ENCODE results near the gene CUBN.

Gene CUBN

DNA sequence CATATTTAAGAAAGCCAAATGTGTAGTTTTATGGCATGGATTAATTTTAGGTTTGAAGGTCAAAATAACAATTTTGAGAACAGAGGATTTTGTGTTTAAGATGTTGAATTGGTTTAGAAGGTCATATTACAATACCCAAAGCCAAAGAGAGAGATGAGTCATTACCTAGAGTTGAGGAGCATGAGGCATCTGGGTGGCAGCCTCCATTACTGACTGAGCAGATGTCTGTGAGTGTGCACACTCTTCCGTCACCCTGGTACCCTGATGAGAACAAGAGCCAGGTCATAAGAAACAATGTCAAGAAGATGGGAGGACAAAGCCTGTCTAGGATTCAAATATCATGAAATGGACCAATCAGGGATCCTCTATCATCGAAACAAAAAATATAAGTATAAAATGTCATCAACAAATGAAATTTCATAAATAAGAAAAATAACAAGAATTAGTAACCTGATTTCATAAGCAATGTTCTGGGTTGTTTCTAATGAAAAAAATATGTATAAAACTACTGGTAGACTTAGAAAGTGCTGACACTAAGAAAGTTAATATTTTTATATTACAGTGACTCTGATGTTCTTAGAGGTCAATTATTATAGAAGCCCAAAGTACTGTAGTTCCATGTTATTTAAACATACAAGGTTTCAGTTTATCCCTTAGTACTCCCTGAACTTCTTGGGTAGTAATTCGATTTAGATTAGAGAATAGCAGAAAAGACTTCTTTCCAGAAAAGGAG is 20.0 kb downstream of the CUBN start:
- H2AFZ ChIP-seq (ENCODE audit: low read length, unreplicated experiment): peak overlapping the region; percentile 69

DNA sequence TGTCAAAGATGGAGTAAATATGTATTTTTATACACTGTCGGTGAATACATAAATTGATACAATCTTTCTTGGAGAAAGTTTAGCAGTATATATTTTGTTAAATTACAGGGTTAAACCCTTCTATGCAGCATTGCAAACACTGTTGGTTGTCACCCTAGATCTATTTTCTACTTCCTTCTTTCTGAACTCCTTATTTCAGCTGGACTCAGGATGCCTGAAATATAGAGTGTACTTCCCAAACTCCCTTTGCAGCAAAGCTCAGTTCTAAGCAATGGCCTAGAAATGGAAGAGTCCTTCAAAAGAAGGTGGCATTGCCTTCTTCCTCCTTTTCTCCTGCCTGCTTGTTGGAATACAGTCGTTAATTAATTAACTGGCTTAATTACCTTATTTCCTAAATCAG is 20.6 kb downstream of the CUBN start:
- Histone ChIP-seq H3K27me3 (ENCODE audit: insufficient read depth, low read length) (no peaks in the 10 kb centered on the region), H3K4me3 (ENCODE audit: low read depth, low read length) (peak overlapping the region; percentile 34; the same call in 1 of the 2 replicates), H3K4me1 (ENCODE audit: control insufficient read depth, insufficient read depth, low read length, unreplicated experiment) (peaks cover 8% of the 10 kb centered on the region), H2AFZ (ENCODE audit: low read length, unreplicated experiment) (peak overlapping the region; percentile 69), H3K27ac (ENCODE audit: low read depth, low read length) (peak overlapping the region; percentile 32; the same call in 1 of the 2 replicates), H3K36me3 (ENCODE audit: insufficient read depth, low read length) (no peaks in the 10 kb centered on the region), H3K79me2 (ENCODE audit: control insufficient read depth, insufficient read depth, low read length, unreplicated experiment) (no peaks in the 10 kb centered on the region)

More for the DNA sequence above, 20.0 kb downstream of the CUBN start:
- Histone ChIP-seq H3K4me3 (ENCODE audit: low read depth, low read length) (peak overlapping the region; percentile 34; the same call in 1 of the 2 replicates), H3K36me3 (ENCODE audit: insufficient read depth, low read length) (no peaks in the 10 kb centered on the region), H3K4me1 (ENCODE audit: control insufficient read depth, insufficient read depth, low read length, unreplicated experiment) (peaks cover 8% of the 10 kb centered on the region), H3K27ac (ENCODE audit: low read depth, low read length) (peak overlapping the region; percentile 32; the same call in 1 of the 2 replicates), H3K79me2 (ENCODE audit: control insufficient read depth, insufficient read depth, low read length, unreplicated experiment) (no peaks in the 10 kb centered on the region), H3K27me3 (ENCODE audit: insufficient read depth, low read length) (no peaks in the 10 kb centered on the region)

DNA sequence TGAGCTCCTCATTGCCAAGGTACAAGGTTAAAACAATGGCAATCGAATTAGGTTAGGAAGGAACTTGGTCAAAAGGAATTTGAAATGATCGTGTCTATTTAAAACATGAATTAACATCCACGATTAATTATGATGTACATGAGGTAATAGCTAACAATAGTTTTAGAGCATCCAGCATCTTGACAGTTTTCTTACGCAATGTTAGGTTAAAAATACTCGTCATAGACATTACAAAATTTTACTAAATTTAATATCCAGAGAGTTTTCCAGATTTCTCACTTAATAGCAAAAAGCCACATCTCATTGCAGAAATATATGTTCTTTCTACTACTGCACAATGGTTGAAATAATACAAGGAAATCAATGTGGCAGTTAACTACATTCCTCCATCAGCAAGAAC is 22.6 kb downstream of the CUBN start:
- H3K4me1 ChIP-seq (ENCODE audit: control insufficient read depth, insufficient read depth, low read length, unreplicated experiment): peaks cover 8% of the 10 kb centered on the region
- no peaks in the 10 kb centered on the region for H3K27me3 ChIP-seq (ENCODE audit: insufficient read depth, low read length)
- no peak overlapping the region for H3K4me3 ChIP-seq (ENCODE audit: low read depth, low read length)
- H3K79me2 ChIP-seq (ENCODE audit: control insufficient read depth, insufficient read depth, low read length, unreplicated experiment): no peaks in the 10 kb centered on the region
- no peak overlapping the region for H3K27ac ChIP-seq (ENCODE audit: low read depth, low read length)
- H3K36me3 ChIP-seq (ENCODE audit: insufficient read depth, low read length): no peaks in the 10 kb centered on the region
- no peak overlapping the region for H2AFZ ChIP-seq (ENCODE audit: low read length, unreplicated experiment)

DNA sequence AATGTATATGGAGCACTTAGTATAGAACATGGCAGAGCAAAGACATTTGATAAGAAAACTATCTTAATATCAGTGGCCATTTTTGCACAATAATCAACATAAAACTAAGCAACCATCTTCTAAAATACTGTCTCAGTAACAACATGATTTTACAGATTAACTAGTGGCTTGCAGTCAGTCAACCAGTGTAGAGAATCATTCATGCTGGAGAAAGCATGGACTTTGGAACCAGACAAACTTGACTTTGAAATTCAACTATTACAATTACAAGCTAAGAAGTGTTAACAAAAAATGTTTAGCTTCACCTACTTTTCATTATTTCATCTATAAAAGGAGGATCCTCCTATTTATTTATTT is 27.7 kb downstream of the CUBN start:
- no peaks in the 10 kb centered on the region for H3K36me3 ChIP-seq (ENCODE audit: insufficient read depth, low read length)
- no peak overlapping the region for H3K4me3 ChIP-seq (ENCODE audit: low read depth, low read length)
- H3K79me2 ChIP-seq (ENCODE audit: control insufficient read depth, insufficient read depth, low read length, unreplicated experiment): no peaks in the 10 kb centered on the region
- no peaks in the 10 kb centered on the region for H3K27me3 ChIP-seq (ENCODE audit: insufficient read depth, low read length)
- H3K4me1 ChIP-seq (ENCODE audit: control insufficient read depth, insufficient read depth, low read length, unreplicated experiment): no peaks in the 10 kb centered on the region
- no peak overlapping the region for H2AFZ ChIP-seq (ENCODE audit: low read length, unreplicated experiment)
- no peak overlapping the region for H3K27ac ChIP-seq (ENCODE audit: low read depth, low read length)

DNA sequence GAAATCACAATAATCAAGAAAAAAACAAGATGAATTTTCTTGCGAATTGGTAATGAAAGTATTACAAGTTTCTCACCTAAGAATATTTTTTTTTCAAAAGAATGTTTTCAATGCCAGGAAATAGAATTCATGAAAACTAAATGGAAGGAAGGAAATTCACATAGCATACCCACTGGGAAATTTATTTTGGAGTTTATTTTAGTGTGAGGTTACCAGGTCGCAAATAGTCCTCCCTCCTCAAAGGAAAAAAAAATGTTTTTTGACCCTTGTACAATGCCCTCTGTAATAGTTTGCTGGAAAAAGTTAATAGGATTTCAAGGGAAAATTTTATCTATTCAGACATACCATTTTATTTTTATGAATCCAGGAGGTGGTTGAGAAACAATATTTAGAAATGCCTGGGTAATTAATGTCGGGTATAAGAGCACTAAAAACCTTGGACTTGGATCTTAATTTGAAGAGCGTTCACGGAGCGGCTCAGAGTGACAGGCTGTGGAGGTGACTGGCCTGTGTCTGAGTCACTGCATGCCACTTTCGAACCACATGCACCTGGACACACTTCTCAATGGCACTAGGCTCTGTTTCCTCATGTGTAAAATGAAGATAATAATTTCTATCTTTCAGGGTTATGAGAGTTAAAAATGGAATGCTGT is 28.2 kb downstream of the CUBN start:
- no peak overlapping the region for H3K4me3 ChIP-seq (ENCODE audit: low read depth, low read length)
- H2AFZ ChIP-seq (ENCODE audit: low read length, unreplicated experiment): no peak overlapping the region
- H3K27me3 ChIP-seq (ENCODE audit: insufficient read depth, low read length): no peaks in the 10 kb centered on the region
- no peaks in the 10 kb centered on the region for H3K36me3 ChIP-seq (ENCODE audit: insufficient read depth, low read length)
- H3K27ac ChIP-seq (ENCODE audit: low read depth, low read length): no peak overlapping the region
- no peaks in the 10 kb centered on the region for H3K4me1 ChIP-seq (ENCODE audit: control insufficient read depth, insufficient read depth, low read length, unreplicated experiment)
- no peaks in the 10 kb centered on the region for H3K79me2 ChIP-seq (ENCODE audit: control insufficient read depth, insufficient read depth, low read length, unreplicated experiment)

DNA sequence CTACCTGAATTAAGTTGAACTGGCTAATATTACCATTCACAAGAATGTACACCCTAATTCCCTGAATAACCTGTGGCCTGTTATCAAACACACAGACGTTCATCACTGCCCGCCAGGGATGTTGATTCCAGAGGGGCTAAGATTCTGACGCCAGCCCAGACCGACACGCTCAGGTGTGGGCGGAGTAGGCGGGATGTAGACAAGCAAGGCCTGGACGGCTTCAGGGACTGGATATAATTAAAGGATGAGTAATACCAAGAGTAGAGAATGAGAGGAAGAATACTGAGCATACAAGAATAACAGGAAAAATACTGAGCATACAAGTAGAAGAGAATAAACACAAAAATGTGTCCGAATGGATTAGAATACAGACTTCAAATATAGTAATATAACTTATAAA is 29.0 kb downstream of the CUBN start:
- H3K27me3 ChIP-seq (ENCODE audit: insufficient read depth, low read length): no peaks in the 10 kb centered on the region
- no peaks in the 10 kb centered on the region; the same call in 1 of the 2 replicates for H3K36me3 ChIP-seq (ENCODE audit: insufficient read depth, low read length)
- H2AFZ ChIP-seq (ENCODE audit: low read length, unreplicated experiment): peak overlapping the region; percentile 86
- no peaks in the 10 kb centered on the region for H3K79me2 ChIP-seq (ENCODE audit: control insufficient read depth, insufficient read depth, low read length, unreplicated experiment)
- H3K4me1 ChIP-seq (ENCODE audit: control insufficient read depth, insufficient read depth, low read length, unreplicated experiment): no peaks in the 10 kb centered on the region
- H3K4me3 ChIP-seq (ENCODE audit: low read depth, low read length): no peak overlapping the region
- H3K27ac ChIP-seq (ENCODE audit: low read depth, low read length): no peak overlapping the region

DNA sequence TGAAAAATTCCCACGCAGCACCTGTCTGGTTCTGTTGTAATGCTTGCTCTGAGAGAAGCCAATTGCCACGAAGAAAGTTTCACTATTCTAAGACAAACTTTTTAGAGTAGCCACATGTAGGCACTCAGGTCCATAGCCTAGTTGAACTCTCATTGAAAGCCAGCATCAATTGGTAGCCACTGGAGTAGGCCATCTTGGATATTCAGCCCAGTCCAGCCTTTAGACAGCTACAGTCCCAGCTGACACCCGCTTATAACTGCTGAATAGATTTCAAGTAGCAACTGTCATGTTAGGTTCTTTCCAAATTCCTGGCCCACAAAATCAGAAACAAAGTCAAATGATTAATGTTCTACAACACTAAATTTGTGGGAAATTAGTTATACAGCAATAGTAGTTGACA is 31.6 kb downstream of the CUBN start:
- H3K79me2 ChIP-seq (ENCODE audit: control insufficient read depth, insufficient read depth, low read length, unreplicated experiment): no peaks in the 10 kb centered on the region
- H2AFZ ChIP-seq (ENCODE audit: low read length, unreplicated experiment): no peak overlapping the region

DNA sequence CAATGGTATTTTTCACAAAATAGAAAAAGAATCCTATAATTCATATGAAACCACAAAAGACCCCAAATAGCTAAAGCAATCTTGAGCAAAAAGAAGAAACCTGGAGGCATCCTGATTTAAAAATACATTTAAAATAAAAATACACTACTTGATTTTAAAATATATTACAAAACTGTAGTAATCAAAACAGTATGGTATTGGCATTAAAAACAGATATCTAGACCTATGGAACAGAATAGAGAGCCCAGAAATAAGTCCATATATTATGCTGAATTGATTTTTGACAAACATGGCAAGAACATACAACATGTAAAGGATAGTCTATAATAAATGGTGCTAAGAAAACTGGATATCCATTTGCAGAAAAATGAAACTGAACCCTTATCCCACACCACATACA is 34.8 kb downstream of the CUBN start:
- no peaks in the 10 kb centered on the region for H3K27me3 ChIP-seq (ENCODE audit: insufficient read depth, low read length)
- no peaks in the 10 kb centered on the region for H3K4me1 ChIP-seq (ENCODE audit: control insufficient read depth, insufficient read depth, low read length, unreplicated experiment)
- H3K4me3 ChIP-seq (ENCODE audit: low read depth, low read length): no peak overlapping the region
- no peak overlapping the region for H2AFZ ChIP-seq (ENCODE audit: low read length, unreplicated experiment)
- no peaks in the 10 kb centered on the region; the same call in 1 of the 2 replicates for H3K36me3 ChIP-seq (ENCODE audit: insufficient read depth, low read length)
- no peaks in the 10 kb centered on the region for H3K79me2 ChIP-seq (ENCODE audit: control insufficient read depth, insufficient read depth, low read length, unreplicated experiment)
- no peak overlapping the region for H3K27ac ChIP-seq (ENCODE audit: low read depth, low read length)

More for the DNA sequence above, 31.6 kb downstream of the CUBN start:
- Histone ChIP-seq H3K4me3 (ENCODE audit: low read depth, low read length) (no peak overlapping the region), H3K27me3 (ENCODE audit: insufficient read depth, low read length) (no peaks in the 10 kb centered on the region), H3K27ac (ENCODE audit: low read depth, low read length) (no peak overlapping the region), H3K36me3 (ENCODE audit: insufficient read depth, low read length) (no peaks in the 10 kb centered on the region; the same call in 1 of the 2 replicates), H3K4me1 (ENCODE audit: control insufficient read depth, insufficient read depth, low read length, unreplicated experiment) (no peaks in the 10 kb centered on the region)

DNA sequence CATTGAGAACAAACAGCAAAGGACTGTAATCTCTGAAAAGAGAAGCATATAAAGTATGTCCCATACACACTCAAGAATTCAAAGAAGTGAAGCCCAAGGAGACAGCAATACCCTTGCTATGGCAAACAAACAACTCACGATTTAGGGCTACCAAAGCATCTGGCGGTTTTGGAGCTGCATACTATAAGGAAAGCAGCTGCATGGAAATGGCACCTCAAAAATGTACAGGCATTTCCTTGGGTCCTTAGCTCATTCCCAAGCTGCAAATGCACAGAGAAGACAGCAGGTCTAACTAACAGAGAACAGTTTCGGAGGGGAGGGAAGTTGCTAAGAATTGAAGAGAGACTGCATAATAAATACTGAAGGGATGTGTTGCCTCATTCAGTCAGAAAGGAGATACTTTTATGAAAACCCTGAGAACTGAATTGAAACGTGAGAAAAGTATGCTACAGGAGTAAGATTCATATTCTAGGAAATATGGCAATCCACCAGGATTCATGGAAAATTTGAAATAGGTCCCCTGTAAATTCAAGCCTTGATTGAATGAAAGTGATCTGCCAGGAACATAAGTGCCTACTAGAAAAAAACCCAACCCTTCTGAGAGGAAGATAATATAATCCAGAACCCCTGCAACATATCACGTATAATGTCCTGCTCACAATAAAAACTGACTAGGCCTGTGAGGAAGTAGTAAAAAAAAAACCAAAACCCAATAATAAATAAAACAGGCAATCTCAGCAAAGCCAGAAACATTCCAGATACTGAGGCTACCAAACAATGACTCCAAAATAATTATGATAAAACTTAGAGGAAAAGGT is 36.4 kb downstream of the CUBN start:
- no peak overlapping the region for H3K27ac ChIP-seq (ENCODE audit: low read depth, low read length)

DNA sequence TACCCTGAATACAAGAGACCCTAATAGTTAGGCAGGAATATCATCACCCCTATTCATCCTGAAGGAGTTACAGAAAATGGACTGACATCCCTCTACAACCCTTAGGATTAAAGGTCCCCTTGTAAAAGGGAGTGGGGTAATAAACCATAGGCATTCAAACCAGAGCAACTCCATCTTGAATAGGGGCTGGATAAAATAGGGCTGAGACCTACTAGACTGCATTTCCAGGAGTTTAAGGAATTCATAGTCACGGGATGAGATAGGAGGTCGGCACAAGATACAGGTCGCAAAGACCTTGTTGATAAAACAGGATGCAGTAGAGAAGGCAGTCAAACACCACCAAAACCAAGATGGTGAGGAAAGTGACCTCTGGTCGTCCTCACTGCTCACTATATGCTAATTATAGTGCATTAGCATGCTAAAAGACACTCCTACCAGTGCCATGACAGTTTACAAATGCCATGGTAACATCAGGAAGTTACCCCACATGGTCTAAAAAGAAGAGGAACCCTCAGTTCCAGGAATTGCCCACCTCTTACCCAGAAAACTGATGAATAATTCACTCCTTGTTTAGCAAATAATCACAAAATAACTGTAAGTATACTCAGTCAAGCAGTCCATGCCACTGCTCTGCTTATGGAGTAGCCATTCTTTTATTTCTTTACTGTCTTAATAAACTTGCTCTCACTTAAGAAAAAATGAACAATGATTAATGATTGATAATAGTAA is 37.2 kb downstream of the CUBN start:
- Histone ChIP-seq H3K79me2 (ENCODE audit: control insufficient read depth, insufficient read depth, low read length, unreplicated experiment) (no peaks in the 10 kb centered on the region), H3K36me3 (ENCODE audit: insufficient read depth, low read length) (no peaks in the 10 kb centered on the region; the same call in 1 of the 2 replicates), H3K4me3 (ENCODE audit: low read depth, low read length) (no peak overlapping the region), H3K27ac (ENCODE audit: low read depth, low read length) (no peak overlapping the region), H3K4me1 (ENCODE audit: control insufficient read depth, insufficient read depth, low read length, unreplicated experiment) (peaks cover 19% of the 10 kb centered on the region), H2AFZ (ENCODE audit: low read length, unreplicated experiment) (no peak overlapping the region), H3K27me3 (ENCODE audit: insufficient read depth, low read length) (no peaks in the 10 kb centered on the region)

More for the DNA sequence above, 36.4 kb downstream of the CUBN start:
- H3K4me1 ChIP-seq (ENCODE audit: control insufficient read depth, insufficient read depth, low read length, unreplicated experiment): peaks cover 13% of the 10 kb centered on the region
- no peaks in the 10 kb centered on the region for H3K27me3 ChIP-seq (ENCODE audit: insufficient read depth, low read length)
- H2AFZ ChIP-seq (ENCODE audit: low read length, unreplicated experiment): no peak overlapping the region
- H3K36me3 ChIP-seq (ENCODE audit: insufficient read depth, low read length): no peaks in the 10 kb centered on the region; the same call in 1 of the 2 replicates
- no peaks in the 10 kb centered on the region for H3K79me2 ChIP-seq (ENCODE audit: control insufficient read depth, insufficient read depth, low read length, unreplicated experiment)
- H3K4me3 ChIP-seq (ENCODE audit: low read depth, low read length): no peak overlapping the region

Data from ACC112 (cell line).